B cell (primary cell): ENCODE data around the gene NINL. TPM values are rescaled to one million over a fixed set of nuclear protein-coding genes. Genes with fewer than 3 reads are reported as not detected.

Experiments
- ATAC-seq: fragments of 200-7000 bp; cut with Tn5 transposase; one replicate; pipeline ENCODE4 v1.10.0; 2021; ENCODE audit warnings: low read depth, mild to moderate bottlenecking, moderate number of reproducible peaks, moderate library complexity
- CTCF ChIA-PET: fragments of 350-600 bp; sonication (Branson Sonifier 250); formaldehyde crosslinking; loops from one replicate; lab custom pipeline; 2021; ENCODE audit warnings: antibody characterized with exemption, inconsistent platforms; lab: Charles Lee
- POLR2A ChIA-PET: fragments of 350-600 bp; sonication (Branson Sonifier 250); formaldehyde crosslinking; loops from one replicate; lab custom pipeline; 2021; ENCODE audit warnings: antibody characterized with exemption; lab: Charles Lee
- DNase-seq: peaks from one replicate; pipeline ENCODE4 v3.0.0; 2013
- H2AFZ ChIP-seq: 2 replicates; pipeline ENCODE4 v1.6.1; 2012; ENCODE audit warnings: mild to moderate bottlenecking, low read depth, low read length; ENCODE audit not compliant: insufficient read depth, poor library complexity, severe bottlenecking
- H3K27ac ChIP-seq, 2 donors: 1 replicate in 1 of 2; 2 replicates in 1 of 2; pipeline ENCODE4 v1.5.1; 2012 to 2013; ENCODE audit warnings: low read length in 2 of 2, mild to moderate bottlenecking in 2 of 2, moderate library complexity in 1 of 2
- H3K27me3 ChIP-seq, 4 experiments: fragments of 200-600 bp in 1 of 4; sonication (generic) in 1 of 4; replicated peaks in 1 of 4; 1 replicate in 2 of 4; 2 replicates in 2 of 4; pipeline versions ENCODE4 v1.6.1 to v1.7.0; 2013 to 2016; ENCODE audit warnings: low read length in 3 of 4, mild to moderate bottlenecking in 2 of 4, mixed read lengths in 1 of 4, moderate library complexity in 1 of 4; ENCODE audit not compliant: insufficient read depth in 4 of 4, control insufficient read depth in 3 of 4; ENCODE audit errors: control extremely low read depth in 1 of 4
- H3K36me3 ChIP-seq, 2 experiments: replicated peaks in 1 of 2; 1 replicate in 1 of 2; 2 replicates in 1 of 2; pipeline versions ENCODE4 v1.6.1 to v1.7.1; 2013; ENCODE audit warnings: low read length in 1 of 2; ENCODE audit not compliant: insufficient read depth in 2 of 2, control insufficient read depth in 1 of 2; ENCODE audit errors: control extremely low read depth in 1 of 2, extremely low read depth in 1 of 2
- H3K4me1 ChIP-seq, 2 donors: fragments of 200-600 bp in 1 of 2; sonication (generic) in 1 of 2; 1 replicate in 1 of 2; 2 replicates in 1 of 2; pipeline versions ENCODE4 v1.5.1 to v1.6.1; 2013 to 2017; ENCODE audit warnings: low read length in 2 of 2; ENCODE audit not compliant: control insufficient read depth in 2 of 2, insufficient read depth in 2 of 2
- H3K4me2 ChIP-seq: replicated peaks from 2 replicates; pipeline ENCODE3; 2012; ENCODE audit warnings: mild to moderate bottlenecking, low read depth, low read length; ENCODE audit not compliant: poor library complexity, severe bottlenecking
- H3K4me3 ChIP-seq, 5 experiments: fragments of 200-600 bp in 1 of 5; sonication (generic) in 1 of 5; 1 replicate in 3 of 5; 2 replicates in 2 of 5; pipeline versions ENCODE4 v1.5.1 to v1.7.0; 2011 to 2016; ENCODE audit warnings: low read length in 4 of 5, mild to moderate bottlenecking in 4 of 5, low read depth in 2 of 5, control low read depth in 1 of 5, moderate library complexity in 1 of 5; ENCODE audit not compliant: insufficient read depth in 1 of 5; ENCODE audit errors: control extremely low read depth in 1 of 5, extremely low read depth in 1 of 5
- H3K79me2 ChIP-seq: fragments of 200-600 bp; sonication (generic); one replicate; pipeline ENCODE4 v1.6.0; 2016; ENCODE audit warnings: low read length; ENCODE audit not compliant: control insufficient read depth, insufficient read depth
- H3K9ac ChIP-seq: fragments of 200-600 bp; sonication (generic); 2 replicates; pipeline ENCODE4 v1.6.1; 2017; ENCODE audit warnings: mild to moderate bottlenecking, low read length, moderate library complexity
- H3K9me3 ChIP-seq, 3 donors: one replicate each; pipeline versions ENCODE4 v1.6.1 to v1.7.1; 2013; ENCODE audit warnings: low read length in 2 of 3; ENCODE audit not compliant: control insufficient read depth in 2 of 3, insufficient read depth in 1 of 3; ENCODE audit errors: control extremely low read depth in 1 of 3
- H4K20me1 ChIP-seq: 2 replicates; pipeline ENCODE4 v1.6.0; 2012; ENCODE audit warnings: mild to moderate bottlenecking, low read length; ENCODE audit not compliant: insufficient read depth, control insufficient read depth, poor library complexity, severe bottlenecking
- H3K27ac Mint-ChIP-seq: one replicate; pipeline ENCODE4 v1.8.0; 2021; ENCODE audit warnings: mixed read lengths
- H3K27me3 Mint-ChIP-seq: one replicate; pipeline ENCODE4 v1.8.0; 2021; ENCODE audit warnings: mixed read lengths
- H3K4me1 Mint-ChIP-seq: one replicate; pipeline ENCODE4 v1.8.0; 2021; ENCODE audit warnings: mixed read lengths
- H3K4me3 Mint-ChIP-seq: one replicate; pipeline ENCODE4 v1.8.0; 2021; ENCODE audit warnings: mixed read lengths
- H3K9me3 Mint-ChIP-seq: one replicate; pipeline ENCODE4 v1.8.0; 2022; ENCODE audit warnings: mixed read lengths; ENCODE audit not compliant: insufficient read depth
- EZH2 ChIP-seq: IDR thresholded peaks from 2 replicates; pipeline ENCODE4 v1.6.1; 2012; ENCODE audit warnings: borderline replicate concordance, low read depth, mild to moderate bottlenecking, moderate library complexity, low read length; ENCODE audit not compliant: insufficient read depth, poor library complexity, severe bottlenecking
- WGBS: methylation state at CpG from one replicate; pipeline ENCODE4 v1.1.5; 2013; ENCODE audit warnings: missing lambda C conversion rate; ENCODE audit not compliant: insufficient coverage; 5-methylcytosine and 5-hydroxymethylcytosine counted together
- intact Hi-C: fragments of 100-400 bp; cut with micrococcal nuclease; formaldehyde crosslinking; loops from one replicate; pipeline ENCODE4 v1.10.0; 2022
- polyA plus RNA-seq: library from polyadenylated mRNA; depleted of rRNA; stranded (reverse); fragments of >200 nt; gene quantifications from 2 replicates; pipeline ENCODE4 v1.2.3, GENCODE V29; 2012
- total RNA-seq, 2 donors: library from RNA; stranded (reverse); fragments of 120-200 nt in 1 of 2; gene quantifications; 1 replicate in 1 of 2; 2 replicates in 1 of 2; pipeline versions ENCODE4 v1.2.3 to v1.2.4, GENCODE V29; 2013 to 2022
- TF ChIP-seq, protein P1 (sequence below): fragments of 200-600 bp; IDR thresholded peaks from one replicate; pipeline ENCODE4 v1.8.0; 2022; ENCODE audit warnings: antibody characterized with exemption, mild to moderate bottlenecking

The NINL gene
- total and polyA plus RNA-seq, 2 donors (not counting 1 experiment from before 2014, with no cell fraction given) = 1.8 to 5.5 TPM

- Histone ChIP-seq H3K4me2 (no peak overlapping the region), H3K4me1 (no peaks in the 10 kb centered on the region), H4K20me1 (no peaks in the 10 kb centered on the region), H3K36me3 (no peaks in the 10 kb centered on the region), H3K9ac (no peak overlapping the region), H3K79me2 (no peaks in the 10 kb centered on the region), H3K27me3 (peaks cover 0 to 9% (median 0%) of the 10 kb centered on the region in 4 experiments), H3K9me3 (no peaks in the 10 kb centered on the region), H3K4me3 (no peak overlapping the region), H2AFZ (no peak overlapping the region), H3K27ac (no peak overlapping the region)
- DNase-seq (no peak), ATAC-seq (no peak)
- TF ChIP-seq EZH2 = no peak
- TF ChIP-seq, protein P1, sequence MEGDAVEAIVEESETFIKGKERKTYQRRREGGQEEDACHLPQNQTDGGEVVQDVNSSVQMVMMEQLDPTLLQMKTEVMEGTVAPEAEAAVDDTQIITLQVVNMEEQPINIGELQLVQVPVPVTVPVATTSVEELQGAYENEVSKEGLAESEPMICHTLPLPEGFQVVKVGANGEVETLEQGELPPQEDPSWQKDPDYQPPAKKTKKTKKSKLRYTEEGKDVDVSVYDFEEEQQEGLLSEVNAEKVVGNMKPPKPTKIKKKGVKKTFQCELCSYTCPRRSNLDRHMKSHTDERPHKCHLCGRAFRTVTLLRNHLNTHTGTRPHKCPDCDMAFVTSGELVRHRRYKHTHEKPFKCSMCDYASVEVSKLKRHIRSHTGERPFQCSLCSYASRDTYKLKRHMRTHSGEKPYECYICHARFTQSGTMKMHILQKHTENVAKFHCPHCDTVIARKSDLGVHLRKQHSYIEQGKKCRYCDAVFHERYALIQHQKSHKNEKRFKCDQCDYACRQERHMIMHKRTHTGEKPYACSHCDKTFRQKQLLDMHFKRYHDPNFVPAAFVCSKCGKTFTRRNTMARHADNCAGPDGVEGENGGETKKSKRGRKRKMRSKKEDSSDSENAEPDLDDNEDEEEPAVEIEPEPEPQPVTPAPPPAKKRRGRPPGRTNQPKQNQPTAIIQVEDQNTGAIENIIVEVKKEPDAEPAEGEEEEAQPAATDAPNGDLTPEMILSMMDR = no peak
- H3K4me1 Mint-ChIP-seq = no peaks in the 10 kb centered on the region
- no peak overlapping the region for H3K27ac Mint-ChIP-seq
- peaks cover 5% of the 10 kb centered on the region for H3K27me3 Mint-ChIP-seq
- ChIA-PET CTCF (interaction anchor here (1.1 kb wide), 1 partner anchor 17 kb away, joined by 3 read pairs; no protein-coding TSS in a partner anchor), POLR2A (no interaction called here)
- no peak overlapping the region for H3K4me3 Mint-ChIP-seq
- intact Hi-C loops = no loop called here
- no peaks in the 10 kb centered on the region for H3K9me3 Mint-ChIP-seq
- 85% methylated on average over 15 of the region's 16 CpGs for WGBS
These were observed 8.4 kb downstream of the NINL start for GRCh38 chr20:25576783-25577530.

GRCh38 chr20:25574411-25574810 lies 10.9 kb downstream of the NINL start:
- no peak overlapping the region for H3K4me3 Mint-ChIP-seq
- 53% methylated on average over 3 of the region's 3 CpGs for WGBS
- DNase-seq (no peak), ATAC-seq (no peak)
- Histone ChIP-seq H3K4me3 (no peak overlapping the region), H3K9me3 (no peaks in the 10 kb centered on the region), H3K27ac (no peak overlapping the region), H3K4me2 (no peak overlapping the region), H3K4me1 (no peaks in the 10 kb centered on the region), H3K9ac (no peak overlapping the region), H2AFZ (no peak overlapping the region), H3K27me3 (peaks cover 0 to 4% (median 0%) of the 10 kb centered on the region in 4 experiments), H3K79me2 (no peaks in the 10 kb centered on the region), H3K36me3 (no peaks in the 10 kb centered on the region), H4K20me1 (no peaks in the 10 kb centered on the region)
- no peaks in the 10 kb centered on the region for H3K27me3 Mint-ChIP-seq
- ChIA-PET POLR2A (interaction anchor here (0.6 kb wide), 1 partner anchor 337 kb away, joined by 4 read pairs; no protein-coding TSS in a partner anchor), CTCF (no interaction called here)
- intact Hi-C loops = no loop called here
- TF ChIP-seq, protein P1 = no peak
- TF ChIP-seq EZH2 = no peak
- no peak overlapping the region for H3K27ac Mint-ChIP-seq
- H3K4me1 Mint-ChIP-seq = no peaks in the 10 kb centered on the region
- no peaks in the 10 kb centered on the region for H3K9me3 Mint-ChIP-seq
